BLaER1 (cell line): ENCODE data around the gene CUTA.

Experiments
- H3K27ac ChIP-seq: shearing (Covaris generic); formaldehyde crosslinking; 2 replicates; pipeline ENCODE4 v1.8.1; 2022
- H3K27me3 ChIP-seq: shearing (Covaris generic); formaldehyde crosslinking; 2 replicates; pipeline ENCODE4 v1.8.1; 2022
- H3K36me3 ChIP-seq: shearing (Covaris generic); formaldehyde crosslinking; 2 replicates; pipeline ENCODE4 v1.8.1; 2022
- H3K4me1 ChIP-seq: shearing (Covaris generic); formaldehyde crosslinking; 2 replicates; pipeline ENCODE4 v1.8.1; 2022
- H3K4me2 ChIP-seq: shearing (Covaris generic); formaldehyde crosslinking; 2 replicates; pipeline ENCODE4 v1.8.1; 2022
- H3K4me3 ChIP-seq: shearing (Covaris generic); formaldehyde crosslinking; 2 replicates; pipeline ENCODE4 v1.8.1; 2022
- H3K9ac ChIP-seq: shearing (Covaris generic); formaldehyde crosslinking; 2 replicates; pipeline ENCODE4 v1.8.1; 2022
- H3K9me3 ChIP-seq: shearing (Covaris generic); formaldehyde crosslinking; 2 replicates; pipeline ENCODE4 v1.8.1; 2022
- H4K20me1 ChIP-seq: shearing (Covaris generic); formaldehyde crosslinking; 2 replicates; pipeline ENCODE4 v1.8.1; 2022
- Cebpa-rat ChIP-seq: shearing (Covaris generic); IDR thresholded peaks from 2 replicates; pipeline ENCODE4 v1.8.1; 2022

Gene CUTA

GRCh38 chr6:33430991-33431879, 13.3 kb upstream of the CUTA start:
- Histone ChIP-seq H3K9me3 (no peaks in the 10 kb centered on the region), H3K27me3 (no peaks in the 10 kb centered on the region), H3K9ac (peak overlapping the region; percentile 76), H4K20me1 (peaks cover 7% of the 10 kb centered on the region; the same call in 1 of the 2 replicates), H3K4me1 (peaks cover 73% of the 10 kb centered on the region), H3K36me3 (peaks cover 23% of the 10 kb centered on the region), H3K27ac (peak overlapping the region; percentile 86), H3K4me2 (peak overlapping the region; percentile 87), H3K4me3 (peak overlapping the region; percentile 67)
- no peak for TF ChIP-seq Cebpa-rat

GRCh38 chr6:33430334-33430733, 12.4 kb upstream of the CUTA start:
- Histone ChIP-seq H3K27me3 (no peaks in the 10 kb centered on the region), H3K4me1 (peaks cover 73% of the 10 kb centered on the region), H3K9me3 (no peaks in the 10 kb centered on the region), H3K4me2 (peak overlapping the region; percentile 87), H3K4me3 (no peak overlapping the region), H3K36me3 (peaks cover 14% of the 10 kb centered on the region), H4K20me1 (peaks cover 7% of the 10 kb centered on the region; the same call in 1 of the 2 replicates), H3K9ac (peak overlapping the region; percentile 67), H3K27ac (no peak overlapping the region)
- TF ChIP-seq Cebpa-rat: no peak

- H3K36me3 ChIP-seq: peaks cover 8% of the 10 kb centered on the region
- H4K20me1 ChIP-seq: peaks cover 7% of the 10 kb centered on the region; the same call in 1 of the 2 replicates
- H3K9ac ChIP-seq: peak overlapping the region; percentile 67
- H3K4me1 ChIP-seq: peaks cover 76% of the 10 kb centered on the region
- no peak for TF ChIP-seq Cebpa-rat
- peak overlapping the region; percentile 87 for H3K4me2 ChIP-seq
- H3K4me3 ChIP-seq: peak overlapping the region; percentile 75; the same call in 1 of the 2 replicates
- no peak overlapping the region; the same call in 1 of the 2 replicates for H3K27ac ChIP-seq
- H3K27me3 ChIP-seq: no peaks in the 10 kb centered on the region
- no peaks in the 10 kb centered on the region for H3K9me3 ChIP-seq
Observed at GRCh38 chr6:33429750-33430052, 11.8 kb upstream of the CUTA start.

GRCh38 chr6:33428966-33429749, 11.3 kb upstream of the CUTA start:
- peak overlapping the region; percentile 67 for H3K9ac ChIP-seq
- no peak for TF ChIP-seq Cebpa-rat
- peaks cover 7% of the 10 kb centered on the region; the same call in 1 of the 2 replicates for H4K20me1 ChIP-seq
- no peaks in the 10 kb centered on the region for H3K9me3 ChIP-seq
- no peaks in the 10 kb centered on the region for H3K27me3 ChIP-seq
- H3K27ac ChIP-seq: peak overlapping the region; percentile 61
- H3K4me2 ChIP-seq: peak overlapping the region; percentile 87
- peak overlapping the region; percentile 75 for H3K4me3 ChIP-seq
- peaks cover 76% of the 10 kb centered on the region for H3K4me1 ChIP-seq
- H3K36me3 ChIP-seq: peaks cover 2% of the 10 kb centered on the region; the same call in 1 of the 2 replicates

- peak overlapping the region; percentile 67 for H3K9ac ChIP-seq
- H3K4me3 ChIP-seq: peak overlapping the region; percentile 75
- H3K36me3 ChIP-seq: no peaks in the 10 kb centered on the region
- no peak for TF ChIP-seq Cebpa-rat
- peak overlapping the region; percentile 87 for H3K4me2 ChIP-seq
- H4K20me1 ChIP-seq: peaks cover 7% of the 10 kb centered on the region; the same call in 1 of the 2 replicates
- peak overlapping the region; percentile 61 for H3K27ac ChIP-seq
- peaks cover 74% of the 10 kb centered on the region for H3K4me1 ChIP-seq
- no peaks in the 10 kb centered on the region for H3K9me3 ChIP-seq
- no peaks in the 10 kb centered on the region for H3K27me3 ChIP-seq
Observed at GRCh38 chr6:33428224-33428965, 10.5 kb upstream of the CUTA start.

- TF ChIP-seq Cebpa-rat: no peak
- peaks cover 67% of the 10 kb centered on the region for H3K4me1 ChIP-seq
- H3K9me3 ChIP-seq: no peaks in the 10 kb centered on the region
- H3K36me3 ChIP-seq: no peaks in the 10 kb centered on the region; the same call in 1 of the 2 replicates
- H3K27ac ChIP-seq: peak overlapping the region; percentile 58
- H3K9ac ChIP-seq: peak overlapping the region; percentile 75
- peaks cover 7% of the 10 kb centered on the region; the same call in 1 of the 2 replicates for H4K20me1 ChIP-seq
- H3K27me3 ChIP-seq: no peaks in the 10 kb centered on the region
- peak overlapping the region; percentile 87 for H3K4me2 ChIP-seq
- H3K4me3 ChIP-seq: peak overlapping the region; percentile 75
Observed at GRCh38 chr6:33427585-33428223, 9.8 kb upstream of the CUTA start.

GRCh38 chr6:33426590-33427511, 8.9 kb upstream of the CUTA start:
- no peaks in the 10 kb centered on the region; the same call in 1 of the 2 replicates for H3K36me3 ChIP-seq
- H3K27ac ChIP-seq: peak overlapping the region; percentile 58; the same call in 1 of the 2 replicates
- no peak for TF ChIP-seq Cebpa-rat
- H4K20me1 ChIP-seq: peaks cover 7% of the 10 kb centered on the region; the same call in 1 of the 2 replicates
- peak overlapping the region; percentile 75 for H3K4me3 ChIP-seq
- no peaks in the 10 kb centered on the region for H3K9me3 ChIP-seq
- H3K4me2 ChIP-seq: peak overlapping the region; percentile 87
- H3K9ac ChIP-seq: peak overlapping the region; percentile 75
- peaks cover 4% of the 10 kb centered on the region; the same call in 1 of the 2 replicates for H3K27me3 ChIP-seq
- peaks cover 62% of the 10 kb centered on the region for H3K4me1 ChIP-seq
